LNCAP (cell line): Measurements from ENCODE around the gene ALG12.

ENCODE experiments used
- CTCF ChIP-seq: fragments of 450-650 bp; IDR thresholded peaks from 2 replicates; pipeline ENCODE4 v1.5.1; 2017; ENCODE audit warnings: mild to moderate bottlenecking

The ALG12 gene

GRCh38 chr22:49936973-49937757, 18.9 kb upstream of the ALG12 start:
- no peak for TF ChIP-seq CTCF

GRCh38 chr22:49936018-49936972, 18.1 kb upstream of the ALG12 start:
- TF ChIP-seq CTCF, result no peak

GRCh38 chr22:49935561-49935960, 17.3 kb upstream of the ALG12 start:
- TF ChIP-seq CTCF, result no peak

GRCh38 chr22:49934891-49935557, 16.8 kb upstream of the ALG12 start:
- no peak for TF ChIP-seq CTCF

- no peak for TF ChIP-seq CTCF
These were observed 16.1 kb upstream of the ALG12 start for GRCh38 chr22:49934160-49934890.

GRCh38 chr22:49933236-49934159, 15.3 kb upstream of the ALG12 start:
- no peak for TF ChIP-seq CTCF
